LNCAP (cell line): ENCODE data around the gene KAZN.

Experiments
- TF ChIP-seq, protein P1 (sequence below): fragments of 450-650 bp; IDR thresholded peaks from 2 replicates; pipeline ENCODE4 v1.5.1; 2017; ENCODE audit warnings: mild to moderate bottlenecking

The KAZN gene

DNA sequence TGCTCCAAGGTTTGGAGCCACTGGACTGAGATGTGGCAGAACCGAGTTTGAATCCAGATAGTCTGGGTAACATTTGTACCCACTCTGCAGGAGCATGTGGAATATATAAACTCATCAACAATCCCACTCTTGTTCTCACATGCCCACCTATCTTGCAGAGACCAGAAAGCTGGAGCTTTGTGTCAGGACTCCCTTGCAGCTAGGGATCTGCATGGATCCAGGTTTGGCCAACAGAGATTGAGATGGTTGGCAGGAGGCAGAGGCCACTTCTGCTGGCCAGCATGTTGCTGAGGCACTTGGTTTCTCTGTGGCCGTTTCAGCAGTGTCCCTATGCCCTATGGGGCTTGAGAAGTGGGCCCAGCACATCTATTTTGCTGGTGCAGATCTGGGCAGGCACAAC, 208.3 kb downstream of the KAZN start:
- TF ChIP-seq, protein P1, sequence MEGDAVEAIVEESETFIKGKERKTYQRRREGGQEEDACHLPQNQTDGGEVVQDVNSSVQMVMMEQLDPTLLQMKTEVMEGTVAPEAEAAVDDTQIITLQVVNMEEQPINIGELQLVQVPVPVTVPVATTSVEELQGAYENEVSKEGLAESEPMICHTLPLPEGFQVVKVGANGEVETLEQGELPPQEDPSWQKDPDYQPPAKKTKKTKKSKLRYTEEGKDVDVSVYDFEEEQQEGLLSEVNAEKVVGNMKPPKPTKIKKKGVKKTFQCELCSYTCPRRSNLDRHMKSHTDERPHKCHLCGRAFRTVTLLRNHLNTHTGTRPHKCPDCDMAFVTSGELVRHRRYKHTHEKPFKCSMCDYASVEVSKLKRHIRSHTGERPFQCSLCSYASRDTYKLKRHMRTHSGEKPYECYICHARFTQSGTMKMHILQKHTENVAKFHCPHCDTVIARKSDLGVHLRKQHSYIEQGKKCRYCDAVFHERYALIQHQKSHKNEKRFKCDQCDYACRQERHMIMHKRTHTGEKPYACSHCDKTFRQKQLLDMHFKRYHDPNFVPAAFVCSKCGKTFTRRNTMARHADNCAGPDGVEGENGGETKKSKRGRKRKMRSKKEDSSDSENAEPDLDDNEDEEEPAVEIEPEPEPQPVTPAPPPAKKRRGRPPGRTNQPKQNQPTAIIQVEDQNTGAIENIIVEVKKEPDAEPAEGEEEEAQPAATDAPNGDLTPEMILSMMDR: no peak

DNA sequence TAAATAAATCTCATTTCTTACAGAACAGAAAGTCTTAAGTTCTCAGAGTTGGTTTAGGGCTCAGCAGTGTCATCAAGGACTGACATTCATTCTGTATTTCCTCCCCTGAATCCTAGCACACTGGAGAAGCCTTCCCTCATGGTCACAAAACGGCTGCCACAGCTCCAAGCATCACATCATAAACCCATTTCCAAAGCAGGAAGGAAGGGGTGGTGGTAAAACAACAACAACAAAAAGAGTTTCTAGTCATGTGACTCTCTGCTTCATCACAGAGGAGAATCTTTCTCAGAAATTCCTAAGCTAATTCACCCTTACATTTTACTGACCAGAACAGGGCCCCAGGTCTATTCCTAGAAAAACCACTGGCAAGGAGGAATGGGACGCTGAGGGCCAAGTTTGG, 210.3 kb downstream of the KAZN start:
- TF ChIP-seq, protein P1: no peak

- TF ChIP-seq, protein P1: no peak
Observed at GRCh38 chr1:14809191-14809981, 210.9 kb downstream of the KAZN start.

GRCh38 chr1:14810595-14811361, 212.3 kb downstream of the KAZN start:
- TF ChIP-seq, protein P1: no peak

GRCh38 chr1:14811573-14811972, 213.1 kb downstream of the KAZN start:
- TF ChIP-seq, protein P1: no peak

GRCh38 chr1:14812189-14812588, 213.7 kb downstream of the KAZN start:
- TF ChIP-seq, protein P1: no peak

DNA sequence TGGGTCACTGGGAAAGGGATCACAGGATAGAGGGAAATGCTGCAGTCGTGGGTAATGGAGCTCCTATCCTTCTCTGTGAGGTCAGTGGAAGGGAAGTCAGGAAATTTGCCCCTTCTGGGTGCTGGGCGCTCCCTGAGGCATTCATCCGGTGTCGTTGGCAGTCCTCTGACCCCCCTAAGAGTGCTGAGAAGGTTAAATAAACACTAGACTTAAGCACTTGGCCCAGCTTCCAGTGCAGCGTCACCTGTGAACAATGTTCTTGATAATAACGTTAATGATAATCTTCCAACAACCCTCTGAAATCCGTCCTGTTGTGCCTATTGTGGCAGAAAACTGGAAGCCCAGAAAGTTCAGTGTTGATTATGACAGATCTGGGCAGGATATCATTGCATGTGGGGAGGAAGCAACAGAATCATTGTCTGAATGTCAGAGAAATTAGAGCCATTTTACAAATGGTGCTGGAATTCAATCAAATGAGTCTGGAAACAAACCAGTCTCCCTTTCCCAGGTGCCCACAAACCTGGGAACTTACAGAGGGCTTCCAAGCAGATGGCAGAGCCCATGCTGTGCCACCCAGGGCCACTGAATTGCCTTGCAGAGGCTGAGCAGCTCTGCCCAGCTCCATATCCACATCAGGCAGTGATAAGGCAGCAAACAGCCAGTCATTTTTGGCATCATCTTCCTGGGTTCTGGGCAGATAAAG, 216.8 kb downstream of the KAZN start:
- TF ChIP-seq, protein P1: no peak
